H1 (cell line): ENCODE data around the gene GALNTL6.

Source experiments
- ATF2 ChIP-seq: IDR thresholded peaks from 2 replicates; pipeline ENCODE4 v1.6.1; 2012; ENCODE audit warnings: low read length, inconsistent platforms
- EGR1 ChIP-seq: IDR thresholded peaks from 2 replicates; pipeline ENCODE4 v1.6.1; 2011; ENCODE audit warnings: low read depth, low read length, borderline replicate concordance
- HDAC6 ChIP-seq: IDR thresholded peaks from one replicate; pipeline ENCODE4 v1.7.1; 2012; ENCODE audit warnings: low read depth, mild to moderate bottlenecking, inconsistent platforms, low read length, moderate library complexity
- MAFK ChIP-seq: IDR thresholded peaks from 2 replicates; pipeline ENCODE4 v1.6.1; 2012; ENCODE audit warnings: low read depth, mild to moderate bottlenecking, improper control_type of control experiment, low read length
- POLR2A ChIP-seq, 2 experiments: IDR thresholded peaks; 1 replicate in 1 of 2; 2 replicates in 1 of 2; pipeline ENCODE4 v1.6.1; 2011; ENCODE audit warnings: low read depth in 2 of 2, low read length in 2 of 2, mild to moderate bottlenecking in 2 of 2; ENCODE audit errors: control extremely low read depth in 1 of 2
- POLR2AphosphoS5 ChIP-seq: IDR thresholded peaks from 2 replicates; pipeline ENCODE4 v1.6.1; 2011; ENCODE audit warnings: low read depth, low read length
- RAD21 ChIP-seq, 2 experiments: IDR thresholded peaks in 1 of 2; conservative IDR thresholded peaks in 1 of 2; 2 replicates each; pipeline ENCODE4 v1.6.1; 2011; ENCODE audit warnings: low read depth in 2 of 2, low read length in 2 of 2, improper control_type of control experiment in 1 of 2, inconsistent platforms in 1 of 2, mild to moderate bottlenecking in 1 of 2, moderate library complexity in 1 of 2
- RFX5 ChIP-seq: IDR thresholded peaks from 2 replicates; pipeline ENCODE4 v1.6.1; 2011; ENCODE audit warnings: low read depth, low read length, improper control_type of control experiment, borderline replicate concordance
- RXRA ChIP-seq: IDR thresholded peaks from 2 replicates; pipeline ENCODE4 v1.6.1; 2011; ENCODE audit warnings: low read depth, mild to moderate bottlenecking, low read length, moderate library complexity; ENCODE audit not compliant: insufficient read depth
- SRF ChIP-seq: IDR thresholded peaks from 2 replicates; pipeline ENCODE4 v1.6.1; 2011; ENCODE audit warnings: mild to moderate bottlenecking, low read depth, low read length, moderate library complexity
- TF ChIP-seq, protein P1 (sequence below), 3 experiments: IDR thresholded peaks; 1 replicate in 2 of 3; 2 replicates in 1 of 3; pipeline versions ENCODE4 v1.5.1 to v1.6.1; 2011; ENCODE audit warnings: low read length in 3 of 3, mild to moderate bottlenecking in 3 of 3, inconsistent platforms in 2 of 3, low read depth in 1 of 3, moderate library complexity in 1 of 3; ENCODE audit not compliant: insufficient read depth in 1 of 3; ENCODE audit errors: control extremely low read depth in 1 of 3

- TF ChIP-seq RAD21 (IDR thresholded peaks at IDR 0.05 in 1 of 2, conservative IDR thresholded peaks at IDR 0.05 in 1 of 2; ENCODE audit: low read depth in 2 of 2, low read length in 2 of 2) (no peak), POLR2A (IDR thresholded peaks at IDR 0.05; ENCODE audit: control extremely low read depth in 1 of 2, low read depth in 2 of 2, low read length in 2 of 2) (no peak), ATF2 (no peak), POLR2AphosphoS5 (no peak), SRF (no peak), EGR1 (no peak), RXRA (no peak), MAFK (no peak), RFX5 (no peak), HDAC6 (no peak)
- TF ChIP-seq, protein P1, sequence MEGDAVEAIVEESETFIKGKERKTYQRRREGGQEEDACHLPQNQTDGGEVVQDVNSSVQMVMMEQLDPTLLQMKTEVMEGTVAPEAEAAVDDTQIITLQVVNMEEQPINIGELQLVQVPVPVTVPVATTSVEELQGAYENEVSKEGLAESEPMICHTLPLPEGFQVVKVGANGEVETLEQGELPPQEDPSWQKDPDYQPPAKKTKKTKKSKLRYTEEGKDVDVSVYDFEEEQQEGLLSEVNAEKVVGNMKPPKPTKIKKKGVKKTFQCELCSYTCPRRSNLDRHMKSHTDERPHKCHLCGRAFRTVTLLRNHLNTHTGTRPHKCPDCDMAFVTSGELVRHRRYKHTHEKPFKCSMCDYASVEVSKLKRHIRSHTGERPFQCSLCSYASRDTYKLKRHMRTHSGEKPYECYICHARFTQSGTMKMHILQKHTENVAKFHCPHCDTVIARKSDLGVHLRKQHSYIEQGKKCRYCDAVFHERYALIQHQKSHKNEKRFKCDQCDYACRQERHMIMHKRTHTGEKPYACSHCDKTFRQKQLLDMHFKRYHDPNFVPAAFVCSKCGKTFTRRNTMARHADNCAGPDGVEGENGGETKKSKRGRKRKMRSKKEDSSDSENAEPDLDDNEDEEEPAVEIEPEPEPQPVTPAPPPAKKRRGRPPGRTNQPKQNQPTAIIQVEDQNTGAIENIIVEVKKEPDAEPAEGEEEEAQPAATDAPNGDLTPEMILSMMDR (IDR thresholded peaks at IDR 0.05; ENCODE audit: control extremely low read depth in 1 of 3, insufficient read depth in 1 of 3, low read depth in 1 of 3, low read length in 3 of 3) = no peak
These were observed 818.6 kb downstream of the GALNTL6 start for GRCh38 chr4:172631832-172632231.
